NAMALWA (cell line): ENCODE data around the gene PROZ.

Experiments used
- DNase-seq: peaks from one replicate; pipeline ENCODE4 v3.0.0-alpha.2; 2015; ENCODE audit warnings: low spot score

PROZ gene

DNA sequence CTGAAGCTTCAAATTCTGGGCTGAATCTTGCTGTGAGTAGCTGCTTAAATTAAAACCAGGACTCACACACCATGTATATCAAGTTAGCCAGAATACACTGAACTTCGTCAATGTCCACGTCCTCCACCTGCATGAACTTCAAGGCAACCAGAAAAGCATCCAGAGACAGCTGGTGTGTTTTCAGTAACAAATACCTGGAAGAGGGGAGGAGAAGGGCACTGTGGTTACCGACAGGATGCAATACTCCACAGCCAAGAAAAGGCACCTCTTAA, 20.4 kb downstream of the PROZ start:
- DNase-seq: no peak

DNA sequence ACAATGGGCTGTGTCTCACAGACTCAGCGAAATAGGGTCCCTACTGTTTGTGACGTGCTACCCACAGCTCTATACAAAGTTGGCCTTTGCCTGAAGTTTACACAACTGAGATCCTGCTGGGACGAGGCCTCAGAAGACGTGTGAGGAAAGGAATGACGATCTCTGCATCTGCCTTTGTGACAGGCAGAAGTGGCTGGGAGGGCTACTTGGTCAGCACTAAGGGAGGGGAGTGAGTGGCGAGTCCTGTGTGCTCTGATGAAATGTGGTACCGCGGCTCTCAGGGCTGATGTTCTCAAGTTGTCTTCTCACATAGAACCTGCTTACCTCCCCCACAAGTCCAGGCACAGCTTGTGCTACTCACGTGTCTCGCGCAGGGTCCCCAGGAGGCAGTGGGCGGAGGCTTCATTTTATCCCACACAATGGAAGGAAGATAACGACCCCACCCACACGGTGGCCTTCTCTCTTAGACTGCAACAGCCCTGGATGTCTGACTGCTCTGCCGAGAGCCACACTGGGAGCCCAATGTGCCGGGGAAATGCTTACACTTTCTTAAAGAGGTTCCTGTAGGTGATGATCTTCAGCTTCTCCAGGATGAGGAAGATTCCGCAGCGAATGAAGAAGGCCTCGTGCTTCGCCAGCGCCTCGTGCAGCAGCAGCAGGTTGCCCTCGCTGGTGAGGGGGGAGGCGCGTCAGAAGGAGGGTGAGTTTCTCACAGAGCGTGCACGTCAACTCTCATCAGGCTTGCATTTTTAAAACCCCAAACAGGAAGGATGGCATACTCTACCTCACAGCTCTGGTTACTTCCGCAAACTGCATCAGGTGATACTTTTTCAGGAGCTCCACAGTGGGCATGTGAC, 21.2 kb downstream of the PROZ start:
- DNase-seq: no peak

DNA sequence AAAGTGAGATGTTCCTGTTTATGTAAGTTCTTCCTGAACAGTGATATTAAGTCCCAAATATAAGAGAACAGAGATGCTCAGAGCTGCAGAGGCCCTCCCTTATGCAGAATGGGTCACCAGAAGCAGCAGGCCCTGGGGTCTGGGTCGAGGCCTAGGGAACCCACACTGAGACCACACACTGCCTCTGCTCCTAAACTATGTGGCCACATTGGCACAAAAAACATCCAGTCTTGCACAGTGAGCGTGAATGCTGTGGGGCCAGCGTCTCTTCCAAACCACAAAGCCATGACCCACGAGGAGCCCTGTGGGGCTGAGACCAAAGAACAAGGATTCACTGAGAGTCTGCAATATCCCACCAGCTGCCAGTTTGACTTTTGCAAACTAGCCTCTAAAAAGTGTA, 23.6 kb downstream of the PROZ start:
- DNase-seq: no peak

DNA sequence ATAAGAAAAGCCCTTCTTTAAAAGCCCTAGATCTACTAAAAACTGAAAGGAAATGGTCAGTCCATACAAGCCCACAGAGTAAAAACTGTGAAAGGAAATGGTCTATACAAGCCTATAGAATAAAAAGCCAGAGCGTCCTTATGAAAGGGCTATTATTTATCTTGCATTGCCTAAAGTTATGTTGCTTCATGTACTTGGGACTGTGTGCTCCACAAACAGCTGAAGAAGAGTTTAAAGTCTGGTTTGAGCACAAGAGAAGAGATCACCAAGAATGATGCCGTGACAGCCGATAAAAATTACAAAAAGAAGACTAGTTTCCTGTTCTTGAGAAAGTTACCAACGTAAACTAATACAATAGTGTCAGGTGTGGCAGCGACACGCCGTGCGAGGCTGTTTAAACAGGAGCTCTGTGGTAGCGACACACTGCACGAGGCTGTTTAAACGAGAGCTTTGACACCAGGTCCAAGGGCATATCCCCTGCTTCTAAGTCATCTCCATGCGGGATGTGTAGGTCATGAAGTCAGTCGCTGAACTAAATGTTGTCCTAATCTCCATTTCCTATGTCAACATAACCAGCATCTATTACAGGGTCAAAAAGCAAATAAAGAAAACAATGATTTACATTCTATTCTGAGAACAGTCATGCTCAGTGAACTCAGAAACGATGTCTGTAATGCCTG, 25.1 kb downstream of the PROZ start:
- DNase-seq: no peak

DNA sequence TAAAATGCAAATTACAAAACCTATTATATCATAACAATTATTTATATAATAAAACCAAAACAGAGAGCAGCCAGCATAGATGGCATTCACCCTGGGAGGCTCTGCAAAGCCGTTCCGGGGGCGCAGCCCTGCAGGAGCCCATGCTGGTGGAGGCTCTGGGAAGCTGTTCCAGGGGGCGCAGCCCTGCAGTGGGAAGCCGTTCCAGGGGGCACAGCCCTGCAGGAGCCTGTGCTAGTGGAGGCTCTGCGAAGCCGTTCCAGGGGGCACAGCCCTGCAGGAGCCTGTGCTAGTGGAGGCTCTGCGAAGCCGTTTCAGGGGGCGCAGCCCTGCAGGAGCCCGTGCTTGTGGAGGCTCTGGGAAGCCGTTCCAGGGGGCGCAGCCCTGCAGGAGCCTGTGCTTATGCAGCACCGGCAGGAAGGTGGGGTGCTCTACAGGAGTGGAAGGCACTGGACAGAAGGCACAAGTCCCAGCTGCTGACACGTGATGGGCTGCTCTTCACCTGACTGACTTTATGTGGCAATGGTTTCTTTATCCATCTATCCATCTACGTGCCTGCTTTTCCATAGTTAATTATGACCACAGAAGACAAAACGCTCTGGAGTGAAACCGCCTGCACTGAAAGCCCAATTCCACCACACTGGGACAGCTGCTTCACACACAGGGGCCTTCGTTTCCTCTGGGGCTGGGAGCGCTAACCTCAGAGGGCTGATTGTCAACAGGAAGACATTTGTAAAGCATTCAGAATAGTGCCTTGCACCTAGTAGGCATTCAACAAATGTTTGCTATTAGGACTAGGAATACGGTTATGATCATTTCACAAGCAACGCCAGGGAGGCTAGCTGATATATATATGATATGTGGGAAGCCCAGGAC, 26.4 kb downstream of the PROZ start:
- DNase-seq: no peak

DNA sequence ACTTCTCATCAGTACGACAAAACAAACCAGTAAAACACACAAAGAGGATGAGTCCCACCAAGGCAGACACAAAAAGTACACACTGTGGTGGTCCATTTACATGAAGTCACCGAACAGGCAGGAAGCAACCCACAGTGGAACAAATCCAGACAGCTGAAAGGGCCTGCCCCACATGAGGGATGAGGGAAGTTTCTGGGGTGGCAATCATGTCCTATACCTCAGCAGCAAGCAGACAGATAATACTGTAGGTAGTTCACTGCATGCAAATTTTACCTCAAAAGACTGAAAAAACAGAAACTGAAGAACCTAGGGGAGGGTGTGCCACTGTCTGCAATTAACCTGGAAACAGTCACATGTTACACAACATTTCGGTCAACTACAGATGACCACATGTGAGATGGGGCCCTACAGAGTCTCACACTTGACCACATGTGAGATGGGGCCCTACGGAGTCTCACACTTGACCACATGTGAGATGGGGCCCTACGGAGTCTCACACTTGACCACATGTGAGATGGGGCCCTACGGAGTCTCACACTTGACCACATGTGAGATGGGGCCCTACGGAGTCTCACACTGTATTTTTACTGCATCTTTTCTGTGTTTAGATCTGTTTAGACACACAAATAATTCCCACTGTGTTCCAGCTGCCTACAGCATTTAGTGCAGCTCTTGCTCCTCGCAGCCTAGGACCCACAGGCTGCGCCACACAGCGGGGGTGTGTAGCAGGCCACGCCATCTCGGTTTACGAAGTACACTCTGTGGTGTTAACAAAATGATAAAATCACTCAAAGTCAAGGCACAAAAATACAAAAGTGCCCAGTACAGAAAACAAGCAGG, 27.8 kb downstream of the PROZ start:
- no peak for DNase-seq

DNA sequence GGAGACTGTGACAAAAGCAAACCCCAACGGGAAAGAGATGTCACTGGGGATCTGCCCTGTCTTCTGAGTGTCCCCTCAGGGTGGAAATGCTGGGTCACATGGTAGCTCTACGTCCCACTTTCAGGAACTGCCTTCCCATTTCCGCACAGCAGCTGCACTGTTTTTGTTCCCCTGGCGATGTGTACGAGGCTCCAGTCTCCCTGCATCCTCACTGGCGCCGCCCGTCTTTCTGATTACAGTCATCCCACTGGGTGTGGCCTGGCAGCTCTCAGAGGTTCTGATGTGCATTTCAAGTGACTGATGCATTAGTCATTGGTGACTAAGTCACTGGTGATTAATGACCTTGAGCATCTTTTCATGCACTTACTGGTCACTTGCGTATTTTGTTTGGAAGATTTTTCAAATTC, 28.8 kb downstream of the PROZ start:
- no peak for DNase-seq

DNA sequence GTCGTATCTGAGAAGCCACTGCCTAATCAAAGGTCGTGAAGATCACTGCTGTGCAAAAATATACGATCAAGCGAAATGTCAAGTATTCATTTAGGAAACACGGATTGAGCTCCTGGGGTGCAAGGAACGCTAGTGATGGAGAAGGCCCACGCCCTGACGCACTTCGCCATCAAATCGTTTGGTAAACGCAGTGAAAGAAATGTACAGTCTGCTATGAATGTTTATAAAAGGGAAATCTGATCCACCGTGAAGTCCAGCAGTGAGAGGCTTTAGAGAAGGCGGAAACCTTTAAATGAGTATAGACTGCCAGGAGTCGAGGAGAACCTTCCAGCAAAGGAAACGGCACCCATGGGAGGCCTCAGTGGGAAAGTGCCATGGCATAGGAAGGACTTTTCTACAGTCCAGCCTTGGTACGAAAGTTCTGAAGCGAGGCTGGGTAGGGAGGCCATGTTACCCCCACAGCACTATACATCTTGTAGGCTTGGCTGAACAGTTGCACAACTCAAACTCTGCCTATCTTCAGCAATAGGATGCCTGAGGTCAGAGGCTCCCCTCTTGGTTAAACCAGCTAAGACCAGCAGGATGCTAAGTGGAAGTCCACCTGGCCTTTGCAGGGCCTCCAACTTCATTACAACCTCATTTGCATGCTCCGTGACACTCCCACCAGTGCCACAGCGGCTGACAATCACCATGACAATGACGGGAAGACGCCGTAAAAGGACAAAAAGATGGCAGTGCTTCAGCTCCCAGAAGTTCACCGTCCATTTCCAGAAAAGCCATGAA, 29.6 kb downstream of the PROZ start:
- DNase-seq: no peak

DNA sequence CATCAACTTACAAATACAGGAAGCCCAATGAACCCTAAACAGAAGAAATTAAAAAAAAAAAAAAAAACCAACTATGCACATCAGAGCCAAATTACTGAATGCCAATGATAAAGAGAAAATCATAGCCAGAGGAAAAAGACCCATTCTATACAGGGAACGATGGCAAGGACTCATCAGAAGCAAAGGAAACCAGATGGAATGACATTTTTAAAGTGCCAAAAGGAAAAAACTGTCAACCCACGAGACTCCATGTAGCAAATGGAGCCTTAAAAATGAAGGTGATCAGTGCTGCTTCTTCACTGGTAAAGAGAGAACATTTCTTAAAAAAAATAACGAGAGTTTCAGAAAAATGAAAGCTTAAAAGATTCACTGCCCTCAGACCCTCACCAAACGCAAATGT, 31.7 kb downstream of the PROZ start:
- DNase-seq: no peak

DNA sequence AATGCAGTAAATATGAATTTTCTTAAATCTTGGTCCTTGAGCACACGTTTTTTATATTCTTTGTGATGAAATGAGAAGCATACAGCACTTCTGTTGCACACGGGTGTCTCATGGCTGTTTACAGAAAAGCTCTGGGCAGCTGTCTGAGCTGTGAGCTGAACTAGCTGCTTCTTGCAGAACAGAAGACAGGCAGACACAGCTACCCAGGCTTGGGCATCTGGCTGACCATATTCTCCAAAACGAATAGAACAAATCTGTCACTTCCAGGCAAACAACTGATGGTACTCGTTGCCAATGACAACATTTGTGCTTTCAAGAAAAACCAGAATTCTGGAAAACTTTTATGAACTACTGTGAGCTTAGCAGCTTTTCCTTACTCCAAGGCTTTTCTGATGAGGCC, 33.8 kb downstream of the PROZ start:
- DNase-seq: no peak

DNA sequence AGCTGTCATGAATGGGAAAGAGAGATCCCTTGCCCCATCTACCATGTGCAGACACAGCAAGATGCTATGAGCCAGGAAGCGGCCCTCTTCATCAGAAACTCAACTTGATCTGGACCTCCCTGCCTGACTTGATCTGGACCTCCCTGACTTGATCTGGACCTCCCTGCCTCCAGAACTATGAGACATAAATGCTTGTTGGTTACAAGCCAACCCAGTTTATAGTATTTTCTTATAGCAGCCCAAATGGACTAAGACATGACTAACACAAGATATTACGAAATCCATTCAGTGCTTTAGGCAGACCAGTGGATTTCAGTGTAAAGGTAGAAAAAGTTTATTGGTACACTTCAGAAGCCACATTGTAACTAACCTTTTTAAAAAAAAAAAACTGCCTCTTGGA, 34.5 kb downstream of the PROZ start:
- DNase-seq: no peak

DNA sequence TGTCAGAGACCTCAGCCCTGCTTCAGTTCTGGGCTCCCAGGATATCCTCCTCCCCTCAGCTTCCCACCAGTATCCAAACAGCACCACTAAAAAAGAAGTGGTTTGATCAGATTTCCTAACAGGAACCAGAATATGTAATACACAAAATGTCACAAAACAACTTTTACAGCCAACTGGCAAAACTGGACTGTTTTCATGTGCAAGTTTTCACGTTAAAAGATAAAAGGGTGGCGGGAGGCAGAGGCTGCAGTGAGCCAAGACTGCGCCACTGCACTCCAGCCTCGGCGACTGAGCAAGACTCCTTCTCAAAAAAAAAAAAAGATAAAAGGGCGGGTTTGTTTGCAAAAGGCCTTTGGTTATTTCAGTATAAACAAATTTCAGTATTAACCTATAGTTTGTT, 36.9 kb downstream of the PROZ start:
- DNase-seq: no peak

DNA sequence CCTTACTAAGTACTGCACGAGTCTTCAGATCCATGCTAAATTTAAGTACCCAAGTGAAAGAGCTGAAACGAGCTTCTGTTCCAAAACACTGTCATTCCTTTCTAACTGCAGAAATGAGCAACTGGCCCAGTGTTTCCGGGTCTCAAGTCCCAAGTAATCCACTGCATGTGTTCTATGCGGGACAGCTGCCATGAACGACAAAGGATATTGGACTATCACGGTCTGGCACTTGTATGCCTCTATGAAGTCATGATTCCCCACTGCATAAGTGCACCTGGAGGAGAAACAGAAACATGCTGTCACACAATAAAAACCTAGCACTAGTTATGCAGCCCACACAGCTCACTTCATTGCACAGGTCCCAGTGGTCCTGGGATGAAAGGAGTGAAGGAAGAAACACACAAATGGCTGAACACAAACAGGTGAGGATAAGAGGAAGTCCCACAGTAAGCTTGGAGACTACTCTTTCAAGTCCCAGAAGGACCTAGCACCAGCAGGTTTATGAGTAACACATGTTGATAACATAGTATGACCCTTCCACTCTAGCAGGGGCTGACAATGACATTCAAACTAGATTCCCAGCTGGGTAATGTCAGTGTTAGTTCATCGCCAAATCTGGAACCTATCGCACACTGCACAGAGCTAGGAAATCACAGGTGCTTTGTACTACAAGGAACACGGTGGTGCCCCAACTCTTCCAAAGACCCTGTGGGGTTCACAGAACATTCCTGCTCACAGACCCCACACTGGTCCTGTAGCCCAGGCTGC, 38.7 kb downstream of the PROZ start:
- no peak for DNase-seq

DNA sequence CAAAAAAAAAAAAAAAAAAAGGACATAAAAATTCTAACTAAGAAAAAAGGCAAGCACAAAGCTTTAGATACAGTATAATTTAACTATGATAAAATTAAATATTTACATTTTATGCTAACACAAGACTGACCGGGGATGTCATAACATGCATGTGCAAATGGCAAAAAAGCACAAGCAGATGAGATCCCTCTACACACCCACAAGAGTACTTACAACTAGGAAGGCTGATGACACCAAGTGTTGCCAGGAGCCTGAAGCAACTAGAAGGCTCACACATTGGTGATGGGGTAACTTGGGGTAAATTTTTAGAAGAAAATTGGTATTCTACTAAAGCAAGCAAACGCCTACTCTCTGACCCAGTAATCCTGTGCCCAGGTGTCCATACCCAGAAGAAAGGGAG, 43.4 kb downstream of the PROZ start:
- no peak for DNase-seq

DNA sequence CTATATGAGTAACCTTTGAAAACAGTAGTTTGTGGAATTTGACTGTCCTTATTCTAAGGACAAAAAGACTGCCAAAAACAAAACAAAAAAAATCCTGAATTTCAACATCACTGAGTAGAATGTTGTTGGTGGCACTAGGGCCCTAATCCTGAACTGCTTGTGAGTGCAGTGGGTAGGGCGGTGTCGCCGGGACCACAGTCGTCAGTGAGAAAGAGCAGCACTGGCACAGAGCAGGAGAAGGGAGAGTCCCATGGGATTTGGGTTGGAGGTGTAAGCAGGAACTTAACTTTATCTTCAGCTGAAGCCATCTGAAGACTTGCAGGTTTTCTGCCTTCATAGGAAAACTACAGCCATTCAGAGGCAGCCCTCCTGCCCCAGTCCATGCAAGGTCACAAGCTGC, 44.5 kb downstream of the PROZ start:
- DNase-seq: no peak

DNA sequence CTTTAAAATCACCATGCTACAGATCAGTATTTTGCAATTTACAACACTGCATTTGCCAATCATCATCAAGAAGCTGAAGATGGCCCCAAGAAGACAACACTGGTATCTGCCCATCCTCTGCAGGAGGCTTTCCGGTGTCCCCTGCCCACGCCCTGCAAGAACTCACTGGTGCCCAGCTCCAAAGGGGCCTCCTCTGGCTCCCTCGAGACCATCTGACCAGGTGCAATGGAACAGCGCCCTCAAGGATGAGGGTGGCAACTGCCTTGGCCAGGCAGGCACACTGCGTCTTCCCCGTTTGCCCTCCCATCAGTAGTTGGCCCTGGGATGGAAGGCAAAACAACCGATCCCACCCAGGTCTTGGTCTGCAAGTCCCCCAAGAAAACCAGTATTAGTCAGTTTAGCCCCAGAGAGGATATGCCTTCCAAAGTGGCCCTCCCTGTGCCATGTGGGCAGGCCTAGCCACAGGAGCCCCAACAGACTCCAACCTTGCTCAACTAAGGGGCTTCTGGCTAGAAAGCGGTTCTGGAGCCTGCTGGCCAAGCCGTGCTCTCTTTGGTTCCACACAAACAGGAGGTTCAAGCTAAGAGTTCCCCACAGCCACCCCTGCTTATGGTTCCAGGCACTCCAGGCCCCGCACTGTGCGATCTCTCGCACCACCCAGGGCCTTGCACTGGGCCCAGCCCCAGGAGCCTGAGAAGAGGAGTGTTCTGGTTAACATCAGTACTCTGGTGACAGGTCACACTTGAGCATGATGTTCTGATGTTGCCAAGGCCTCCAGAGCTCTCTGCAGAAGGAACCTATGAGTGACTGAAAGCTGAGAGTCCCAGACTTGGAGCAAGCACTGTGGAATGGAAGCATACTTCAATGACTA, 45.3 kb downstream of the PROZ start:
- DNase-seq: no peak

DNA sequence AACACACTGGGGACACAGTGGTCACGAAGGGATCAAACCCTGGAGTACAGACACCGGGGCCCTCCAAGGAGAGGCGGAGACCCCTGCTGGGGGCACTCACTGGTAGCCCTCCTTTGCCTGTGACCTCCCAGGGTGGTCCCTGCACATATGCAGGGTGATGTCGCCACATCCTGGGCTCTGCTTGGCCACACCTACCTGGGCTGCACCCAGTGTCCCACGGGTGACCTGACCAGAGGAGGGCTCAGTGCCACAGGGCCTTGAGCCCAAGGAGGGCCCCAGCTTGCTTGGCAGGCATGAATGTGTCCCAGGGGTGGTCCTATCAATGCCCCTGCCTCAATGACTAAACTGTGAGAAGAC, 45.9 kb downstream of the PROZ start:
- no peak for DNase-seq

DNA sequence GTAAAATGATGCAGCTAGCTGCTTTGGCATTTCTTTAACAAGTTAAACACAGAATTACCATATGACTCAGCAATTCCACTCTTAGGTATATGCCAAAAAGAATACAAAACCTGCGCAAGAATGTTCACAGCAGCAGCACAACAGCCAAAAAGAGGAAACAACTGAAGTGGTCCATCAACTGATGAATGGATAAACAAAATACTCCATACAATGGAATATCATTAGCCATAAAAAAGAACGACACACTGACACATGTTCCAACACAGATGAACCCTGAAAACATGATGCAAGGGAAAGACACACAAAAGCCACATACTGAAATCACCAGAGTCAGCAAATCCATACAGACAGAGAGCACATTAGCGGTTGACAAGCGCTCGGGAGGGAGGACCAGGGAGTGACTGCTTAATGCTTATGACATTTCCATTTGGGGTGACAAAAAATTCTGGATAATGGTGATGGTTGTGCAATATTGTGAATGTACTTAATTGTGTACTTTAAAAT, 47.0 kb downstream of the PROZ start:
- no peak for DNase-seq

DNA sequence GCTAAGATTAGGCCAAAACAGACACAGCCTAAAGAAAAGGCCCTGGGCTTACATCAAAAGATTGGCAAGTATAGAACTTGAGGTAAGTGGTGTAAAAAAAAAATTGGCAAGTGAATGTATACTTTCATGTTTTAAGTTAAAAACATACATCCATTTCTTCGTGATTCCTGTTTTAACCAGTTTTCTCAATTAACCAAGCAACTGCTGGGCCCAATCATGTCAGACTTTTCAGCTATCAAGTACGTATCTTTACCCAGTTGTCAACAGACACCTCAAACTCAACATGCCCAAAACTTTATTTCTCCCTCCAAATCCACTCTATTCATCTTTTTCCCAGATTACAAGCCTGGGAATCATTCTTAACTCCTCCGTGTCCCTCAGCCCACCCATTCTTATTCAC, 49.0 kb downstream of the PROZ start:
- no peak for DNase-seq
